GM18517 (cell line): ENCODE results near the gene CENPO.
"Not testable (repeated sequence)": the region's sequence is repeated elsewhere in the genome, so short reads cannot be mapped to it uniquely, and the experiment has no call there.

Experiments used
- ATAC-seq: cut with Tn5 transposase; IDR thresholded peaks from one replicate; pipeline ENCODE4 v1.9.1; 2021; ENCODE audit warnings: mild to moderate bottlenecking, moderate library complexity; ENCODE audit not compliant: unreplicated experiment

CENPO gene

DNA sequence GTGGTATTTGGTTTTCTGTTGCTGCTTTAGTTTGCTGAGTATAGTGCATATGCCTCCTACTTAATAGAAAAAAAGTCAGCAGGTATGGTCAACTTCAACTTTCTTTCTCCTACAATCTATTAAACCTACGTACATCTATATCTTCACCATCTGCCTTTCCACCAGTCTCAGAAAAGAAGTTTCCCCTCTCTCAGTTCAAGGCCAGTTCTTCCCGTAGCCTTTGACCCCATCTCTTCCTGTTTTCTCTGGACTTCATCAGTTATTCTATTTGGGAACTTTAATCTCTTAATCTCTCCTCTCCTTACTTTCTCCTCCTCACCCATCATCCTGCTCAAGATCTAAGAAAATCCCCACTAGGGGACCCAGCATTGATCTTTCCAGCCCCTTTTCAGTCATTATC lies 5.7 kb upstream of the CENPO start:
- ATAC-seq, result no peak

- ATAC-seq, result no peak
Observed at GRCh38 chr2:24788816-24789215, 4.4 kb upstream of the CENPO start.

DNA sequence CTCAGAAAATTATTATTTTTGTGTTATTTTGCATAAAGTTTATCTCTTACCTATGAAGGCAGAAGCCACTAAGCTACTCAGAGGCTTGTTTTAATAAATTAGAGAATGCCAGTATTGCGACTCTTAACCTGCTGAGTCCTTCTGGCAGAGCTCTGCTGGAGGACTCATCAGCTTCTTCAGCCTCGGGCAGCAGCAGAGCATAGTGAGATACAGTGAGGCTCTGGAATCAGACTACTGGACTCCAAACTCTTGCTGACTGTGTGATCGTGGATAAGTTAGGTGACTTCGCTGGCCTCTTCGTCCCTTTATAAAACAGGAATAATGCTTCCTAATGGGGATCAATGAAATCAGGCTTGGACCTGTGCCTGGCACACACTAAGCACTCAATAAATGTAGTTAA lies 1.8 kb upstream of the CENPO start:
- ATAC-seq, result no peak

- ATAC-seq, result peak; percentile 2
Observed at GRCh38 chr2:24792542-24792873, 717 bp upstream of the CENPO start.

GRCh38 chr2:24793761-24794435 lies 673 bp downstream of the CENPO start:
- no peak for ATAC-seq

DNA sequence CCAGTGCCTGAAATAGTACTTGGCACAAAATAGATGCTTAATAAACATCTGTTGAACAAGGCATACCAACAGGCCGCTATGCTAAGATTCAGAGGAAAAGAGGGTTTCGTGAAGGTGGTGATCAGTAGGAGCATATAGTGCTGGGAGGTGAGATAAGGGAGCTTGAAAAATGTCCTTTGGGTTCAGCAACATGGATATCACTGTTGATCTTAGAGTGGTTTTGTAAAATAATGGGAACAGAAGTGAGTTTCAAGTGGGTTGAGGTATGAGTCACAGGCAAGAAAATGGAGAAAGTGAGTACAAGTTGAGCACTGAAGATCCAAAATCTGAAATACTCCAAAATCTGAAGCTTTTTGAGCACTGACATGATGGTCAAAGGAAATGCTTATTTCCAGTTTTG lies 4.4 kb downstream of the CENPO start:
- ATAC-seq, result no peak

GRCh38 chr2:24800487-24800886 lies 7.3 kb downstream of the CENPO start:
- not testable (repeated sequence) for ATAC-seq

- ATAC-seq, result not testable (repeated sequence)
Observed at GRCh38 chr2:24805811-24806660, 12.8 kb downstream of the CENPO start.

GRCh38 chr2:24806661-24807036 lies 13.4 kb downstream of the CENPO start:
- ATAC-seq, result no peak

DNA sequence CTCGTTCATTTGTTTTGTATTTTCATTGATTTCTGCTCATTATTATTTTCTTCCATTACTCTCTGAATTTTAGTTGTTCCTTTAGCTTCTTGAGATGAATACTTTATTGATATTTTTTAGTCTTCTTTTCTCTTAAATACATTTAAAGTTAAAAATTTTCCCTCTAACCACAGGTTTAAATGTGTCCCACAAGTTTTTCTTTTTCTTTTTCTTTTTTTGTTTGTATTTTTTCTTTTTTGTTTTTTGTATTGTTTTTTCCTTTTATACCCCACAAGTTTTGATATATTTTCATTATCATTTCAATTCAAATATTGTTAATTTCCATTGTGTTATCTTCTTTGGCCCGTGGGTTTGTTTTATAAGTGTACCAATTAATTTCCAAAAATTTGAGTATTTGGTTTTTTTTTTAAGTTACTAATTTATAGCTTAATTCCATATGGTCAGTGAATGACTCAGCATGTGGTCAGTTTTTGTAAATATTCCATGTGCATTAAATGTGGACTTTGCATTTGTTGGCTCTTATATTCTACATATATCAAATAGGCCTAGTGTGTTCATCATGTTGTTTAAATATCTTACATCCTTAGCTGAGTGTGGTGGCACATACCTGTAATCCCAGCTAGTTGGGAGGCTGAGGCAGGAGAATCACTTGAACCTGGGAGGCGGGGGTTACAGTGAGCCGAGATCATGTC lies 16.2 kb downstream of the CENPO start:
- no peak for ATAC-seq

GRCh38 chr2:24813691-24814137 lies 20.5 kb downstream of the CENPO start:
- no peak for ATAC-seq

GRCh38 chr2:24814516-24814915 lies 21.3 kb downstream of the CENPO start:
- ATAC-seq, result no peak

DNA sequence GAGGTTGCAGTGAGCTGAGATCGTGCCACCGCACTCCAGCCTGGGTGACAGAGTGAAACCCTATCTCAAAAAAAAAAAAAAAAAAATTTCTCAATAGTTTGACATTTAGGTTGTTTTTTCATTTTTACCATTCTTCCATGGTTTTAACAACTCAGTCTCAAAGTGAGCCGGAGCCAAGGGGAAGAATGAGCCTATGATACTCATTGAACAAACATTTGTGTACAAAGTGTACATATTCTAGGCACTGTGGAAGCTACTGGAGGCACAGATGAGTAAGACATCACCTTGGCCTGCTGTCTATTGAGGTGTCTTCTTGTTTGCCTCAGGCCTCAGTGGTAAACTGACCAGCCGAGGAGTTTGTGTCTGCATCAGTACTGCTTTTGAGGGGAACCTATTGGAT lies 21.9 kb downstream of the CENPO start:
- ATAC-seq, result no peak

DNA sequence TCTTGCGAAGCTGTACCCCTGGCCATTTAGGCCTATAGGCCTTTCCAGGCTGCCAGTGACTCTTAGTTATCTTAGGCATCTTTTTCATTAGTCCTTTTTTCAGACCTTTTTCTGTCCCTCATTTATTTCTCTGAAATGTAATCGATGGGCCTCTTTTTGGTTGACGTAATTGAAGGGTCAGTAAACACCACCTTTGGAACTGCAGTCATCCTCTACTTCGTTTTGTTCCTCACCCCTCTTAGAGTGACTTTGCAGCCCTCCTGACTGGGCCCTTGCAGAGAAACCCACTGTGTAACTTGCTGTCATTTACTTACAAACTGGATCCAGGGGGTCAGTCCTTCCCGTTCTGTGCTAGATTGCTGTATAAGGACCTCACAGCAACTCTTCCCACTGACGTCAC lies 23.2 kb downstream of the CENPO start:
- ATAC-seq, result no peak

DNA sequence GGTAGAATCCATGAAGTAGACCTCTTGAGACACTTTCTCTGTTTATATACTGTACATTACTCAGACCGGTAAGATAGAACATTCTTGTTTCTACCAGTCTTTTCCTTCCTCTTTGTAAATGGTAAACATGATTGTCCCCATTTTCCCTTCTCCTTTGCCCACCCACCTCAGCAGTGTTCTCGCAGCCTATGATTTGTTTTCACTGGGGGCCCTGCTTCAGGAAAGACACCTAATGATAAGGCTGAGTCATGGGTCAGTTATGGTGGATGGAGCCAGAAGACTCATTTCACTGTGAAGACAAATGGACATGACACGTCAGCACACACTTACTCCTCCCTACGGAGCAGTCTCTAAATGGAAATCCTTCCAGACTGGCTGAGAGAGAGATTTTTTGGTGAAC lies 23.7 kb downstream of the CENPO start:
- no peak for ATAC-seq

GRCh38 chr2:24818721-24819167 lies 25.5 kb downstream of the CENPO start:
- no peak for ATAC-seq

- ATAC-seq, result no peak
Observed at GRCh38 chr2:24819442-24820174, 26.4 kb downstream of the CENPO start.

DNA sequence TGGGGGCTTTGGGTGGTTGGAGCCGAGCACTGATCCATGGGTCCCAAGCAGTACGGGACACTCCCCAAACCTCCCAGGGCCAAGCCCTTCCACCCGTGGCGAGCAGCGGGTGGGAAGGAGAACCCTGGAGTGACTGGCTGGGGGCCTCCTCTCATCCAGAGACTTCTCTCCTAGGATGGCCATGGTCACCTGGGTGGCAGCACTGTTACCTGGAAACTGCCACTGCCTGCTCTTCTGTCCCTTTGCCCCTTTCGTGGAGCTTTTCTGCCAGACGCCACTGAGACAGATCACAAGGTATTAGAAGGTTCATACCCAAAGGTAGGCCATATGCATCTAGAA lies 26.9 kb downstream of the CENPO start:
- ATAC-seq, result no peak

DNA sequence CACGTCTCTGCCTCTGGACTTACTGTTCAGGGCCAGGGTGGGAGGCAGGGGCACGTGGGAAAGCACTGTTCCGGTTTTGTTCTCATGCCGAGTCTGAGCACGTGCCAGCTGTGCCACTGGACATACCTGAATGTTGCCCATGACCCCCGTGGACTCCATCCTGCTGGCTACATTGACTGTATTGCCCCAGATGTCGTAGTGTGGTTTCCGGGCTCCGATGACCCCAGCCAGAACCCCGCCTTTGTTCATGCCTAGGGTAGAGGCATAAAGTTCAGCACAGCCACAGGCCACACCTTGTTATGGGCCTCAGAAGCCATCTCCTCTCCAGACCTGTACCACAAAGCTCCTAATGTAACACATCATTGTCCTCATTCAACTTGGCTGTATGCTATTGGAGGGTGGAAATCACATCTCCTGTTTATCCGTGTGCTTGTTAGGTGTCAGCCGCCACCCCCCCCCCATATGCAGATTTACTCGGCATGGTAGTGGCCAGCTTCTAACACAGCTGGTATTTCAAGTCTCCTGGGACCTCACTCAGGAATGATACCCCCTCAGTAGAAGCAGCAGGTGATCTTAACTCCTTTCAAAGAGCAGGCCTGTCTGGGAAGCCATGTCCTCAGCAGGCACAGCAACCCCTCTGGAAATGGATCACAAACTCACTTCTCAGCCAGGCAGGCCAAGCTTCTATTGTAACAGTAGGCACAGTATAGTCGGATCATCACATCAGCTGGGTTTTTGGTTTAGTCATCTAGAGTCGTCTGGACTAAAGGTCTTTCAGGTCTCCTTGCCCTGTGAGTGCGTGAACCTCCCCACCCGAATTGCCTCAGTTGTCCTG lies 27.6 kb downstream of the CENPO start:
- ATAC-seq, result no peak

DNA sequence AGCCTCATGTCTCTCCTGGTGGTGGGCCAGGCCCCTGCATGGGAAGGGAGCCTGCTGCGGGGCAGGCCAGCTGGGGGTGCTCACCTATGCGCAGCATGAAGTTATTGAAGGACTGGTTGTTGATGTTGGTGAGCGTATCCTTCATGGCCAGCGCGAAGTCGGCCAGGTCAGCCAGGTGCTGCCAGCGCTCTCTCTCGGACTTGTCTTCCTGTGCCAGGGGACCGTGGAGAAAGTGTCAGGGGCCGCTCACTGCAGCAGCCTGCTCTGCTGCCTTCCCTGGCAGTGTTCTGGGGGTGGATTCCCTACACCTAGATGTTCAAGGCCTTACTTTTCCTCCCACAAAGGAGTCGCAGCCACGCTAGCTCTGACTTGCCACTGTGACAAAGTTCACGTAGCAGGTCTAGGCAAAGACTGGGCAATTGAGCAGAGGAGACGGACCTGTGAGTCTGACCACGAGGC lies 28.2 kb downstream of the CENPO start:
- no peak for ATAC-seq
